ENCODE data around the gene NLRX1. TPM values are rescaled to one million over a fixed set of nuclear protein-coding genes. Genes with fewer than 3 reads are reported as not detected.

Gene NLRX1
- total RNA-seq, 1 experiment from 2014 or later = 16.7 TPM

DNA sequence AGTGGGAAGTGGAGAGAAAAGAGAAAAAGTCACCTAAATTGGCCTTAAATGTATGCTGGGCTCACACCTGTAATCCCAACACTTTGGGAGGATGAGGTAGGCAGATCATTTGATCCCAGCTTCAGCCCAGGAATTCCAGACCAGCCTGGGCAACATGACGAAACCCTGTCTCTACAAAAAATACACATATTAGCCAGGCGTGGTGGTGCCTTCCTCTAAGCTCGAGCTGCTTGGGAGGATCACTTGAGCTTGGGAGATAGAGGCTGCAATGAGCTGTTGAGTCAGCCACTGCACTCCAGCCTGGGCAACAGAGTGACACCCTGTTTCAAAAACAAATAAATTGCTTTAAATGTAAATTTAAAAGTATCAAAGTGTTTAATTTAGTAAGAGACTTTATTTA is 41.5 kb downstream of the NLRX1 start:
- no peak overlapping the region for H3K4me3 Mint-ChIP-seq (ENCODE audit: unreplicated experiment)
- TF ChIP-seq, protein P1, sequence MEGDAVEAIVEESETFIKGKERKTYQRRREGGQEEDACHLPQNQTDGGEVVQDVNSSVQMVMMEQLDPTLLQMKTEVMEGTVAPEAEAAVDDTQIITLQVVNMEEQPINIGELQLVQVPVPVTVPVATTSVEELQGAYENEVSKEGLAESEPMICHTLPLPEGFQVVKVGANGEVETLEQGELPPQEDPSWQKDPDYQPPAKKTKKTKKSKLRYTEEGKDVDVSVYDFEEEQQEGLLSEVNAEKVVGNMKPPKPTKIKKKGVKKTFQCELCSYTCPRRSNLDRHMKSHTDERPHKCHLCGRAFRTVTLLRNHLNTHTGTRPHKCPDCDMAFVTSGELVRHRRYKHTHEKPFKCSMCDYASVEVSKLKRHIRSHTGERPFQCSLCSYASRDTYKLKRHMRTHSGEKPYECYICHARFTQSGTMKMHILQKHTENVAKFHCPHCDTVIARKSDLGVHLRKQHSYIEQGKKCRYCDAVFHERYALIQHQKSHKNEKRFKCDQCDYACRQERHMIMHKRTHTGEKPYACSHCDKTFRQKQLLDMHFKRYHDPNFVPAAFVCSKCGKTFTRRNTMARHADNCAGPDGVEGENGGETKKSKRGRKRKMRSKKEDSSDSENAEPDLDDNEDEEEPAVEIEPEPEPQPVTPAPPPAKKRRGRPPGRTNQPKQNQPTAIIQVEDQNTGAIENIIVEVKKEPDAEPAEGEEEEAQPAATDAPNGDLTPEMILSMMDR (IDR thresholded peaks at IDR 0.05; ENCODE audit: unreplicated experiment) = no peak
- no peaks in the 10 kb centered on the region for H3K9me3 Mint-ChIP-seq (ENCODE audit: unreplicated experiment)
- intact Hi-C loops (cut with micrococcal nuclease) = no loop called here
- peaks cover 6% of the 10 kb centered on the region for H3K4me1 Mint-ChIP-seq (ENCODE audit: insufficient read depth, unreplicated experiment)
- peaks cover 6% of the 10 kb centered on the region for H3K36me3 Mint-ChIP-seq (ENCODE audit: insufficient read depth, unreplicated experiment)
- no TSS peak for BruUV-seq (replicated peaks)
- no peaks in the 10 kb centered on the region for H3K27me3 Mint-ChIP-seq (ENCODE audit: insufficient read depth, unreplicated experiment)
- POLR2A ChIA-PET = interaction anchor here (0.7 to 1.7 kb wide), 4 partner anchors 12 to 220 kb away, joined by 3 to 7 read pairs (median 4); no protein-coding TSS in a partner anchor
- DNase-seq (ENCODE audit: unreplicated experiment) = peak; percentile 39
- CTCF ChIA-PET = interaction anchor here (0.5 to 1.3 kb wide), 7 partner anchors 13 to 1059 kb away, joined by 3 to 6 read pairs (median 3); no protein-coding TSS in a partner anchor
- H3K27ac Mint-ChIP-seq (ENCODE audit: low read depth, unreplicated experiment) = peak overlapping the region; percentile 23

- ChIA-PET CTCF (interaction anchor here (0.6 to 1.4 kb wide), 4 partner anchors 23 to 158 kb away, joined by 3 to 7 read pairs (median 4); no protein-coding TSS in a partner anchor), POLR2A (interaction anchor here (0.7 kb wide), 1 partner anchor 150 kb away, joined by 5 read pairs; no protein-coding TSS in a partner anchor)
- Mint-ChIP-seq H3K27ac (ENCODE audit: low read depth, unreplicated experiment) (peak overlapping the region; percentile 88), H3K4me1 (ENCODE audit: insufficient read depth, unreplicated experiment) (peaks cover 16% of the 10 kb centered on the region), H3K9me3 (ENCODE audit: unreplicated experiment) (no peaks in the 10 kb centered on the region), H3K4me3 (ENCODE audit: unreplicated experiment) (peak overlapping the region; percentile 47), H3K36me3 (ENCODE audit: insufficient read depth, unreplicated experiment) (no peaks in the 10 kb centered on the region), H3K27me3 (ENCODE audit: insufficient read depth, unreplicated experiment) (no peaks in the 10 kb centered on the region)
- intact Hi-C loops (cut with micrococcal nuclease) = loop anchor here (1.0 kb wide), 1 partner anchor 11 kb away; no protein-coding TSS in a partner anchor
- BruUV-seq (replicated peaks) = TSS peak; percentile 98
- TF ChIP-seq, protein P1 (IDR thresholded peaks at IDR 0.05; ENCODE audit: unreplicated experiment) = no peak
- DNase-seq (ENCODE audit: unreplicated experiment) = peak; percentile 91
Measured at GRCh38 chr11:119218141-119218878, 49.8 kb downstream of the NLRX1 start.

DNA sequence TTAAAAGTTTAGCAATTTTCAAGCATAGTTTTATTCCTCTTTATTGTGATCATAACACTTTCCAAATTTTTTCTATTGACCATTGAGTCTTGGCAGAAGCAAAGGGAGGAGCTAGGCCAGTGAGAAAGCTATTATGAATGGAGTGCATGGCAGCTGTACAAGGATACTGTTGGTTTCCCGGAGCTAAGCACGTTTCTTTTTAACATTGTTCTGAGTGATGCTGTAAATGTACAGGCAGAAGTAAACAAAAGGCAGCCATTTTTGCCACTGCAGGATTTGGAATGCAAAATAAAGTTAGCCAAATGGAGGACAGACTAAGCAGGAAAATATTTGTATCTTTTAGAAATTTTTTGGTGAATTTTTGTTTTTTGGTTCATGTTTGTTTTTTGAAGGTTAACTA is 53.8 kb downstream of the NLRX1 start:
- no TSS peak for BruUV-seq (replicated peaks)
- Mint-ChIP-seq H3K4me3 (ENCODE audit: unreplicated experiment) (no peak overlapping the region), H3K4me1 (ENCODE audit: insufficient read depth, unreplicated experiment) (peaks cover 21% of the 10 kb centered on the region), H3K36me3 (ENCODE audit: insufficient read depth, unreplicated experiment) (no peaks in the 10 kb centered on the region), H3K27ac (ENCODE audit: low read depth, unreplicated experiment) (peak overlapping the region; percentile 33), H3K9me3 (ENCODE audit: unreplicated experiment) (no peaks in the 10 kb centered on the region), H3K27me3 (ENCODE audit: insufficient read depth, unreplicated experiment) (no peaks in the 10 kb centered on the region)
- TF ChIP-seq, protein P1 (IDR thresholded peaks at IDR 0.05; ENCODE audit: unreplicated experiment) = no peak
- ChIA-PET CTCF (interaction anchor here (1.5 kb wide), 1 partner anchor 25 kb away, joined by 3 read pairs; no protein-coding TSS in a partner anchor), POLR2A (interaction anchor here (0.8 to 1.4 kb wide), 4 partner anchors 8 to 155 kb away, joined by 3 to 7 read pairs (median 4); partner anchors contain the start of gene VPS11)
- intact Hi-C loops (cut with micrococcal nuclease) = no loop called here
- no peak for DNase-seq (ENCODE audit: unreplicated experiment)

- CTCF ChIA-PET = no interaction called here
- TF ChIP-seq, protein P1 (IDR thresholded peaks at IDR 0.05; ENCODE audit: unreplicated experiment) = no peak
- Mint-ChIP-seq H3K27ac (ENCODE audit: low read depth, unreplicated experiment) (peak overlapping the region; percentile 33), H3K9me3 (ENCODE audit: unreplicated experiment) (no peaks in the 10 kb centered on the region), H3K4me3 (ENCODE audit: unreplicated experiment) (no peak overlapping the region), H3K27me3 (ENCODE audit: insufficient read depth, unreplicated experiment) (no peaks in the 10 kb centered on the region), H3K36me3 (ENCODE audit: insufficient read depth, unreplicated experiment) (no peaks in the 10 kb centered on the region), H3K4me1 (ENCODE audit: insufficient read depth, unreplicated experiment) (peaks cover 19% of the 10 kb centered on the region)
- intact Hi-C loops (cut with micrococcal nuclease) = no loop called here
- BruUV-seq (replicated peaks) = no TSS peak
- POLR2A ChIA-PET = interaction anchor here (0.9 kb wide), 1 partner anchor 16 kb away, joined by 3 read pairs; no protein-coding TSS in a partner anchor
- no peak for DNase-seq (ENCODE audit: unreplicated experiment)
Measured at GRCh38 chr11:119222891-119223290, 54.4 kb downstream of the NLRX1 start.

All from MCF 10A (cell line).